ENCODE data around the gene DGKI.
"Not testable (repeated sequence)": the region's sequence is repeated elsewhere in the genome, so short reads cannot be mapped to it uniquely, and the experiment has no call there.

Gene DGKI

GRCh38 chr7:137734221-137734620, 112.6 kb downstream of the DGKI start:
- no peak for DNase-seq

- no peak for DNase-seq
Measured at GRCh38 chr7:137732168-137732567, 114.6 kb downstream of the DGKI start.

GRCh38 chr7:137731436-137731835, 115.3 kb downstream of the DGKI start:
- DNase-seq = no peak

- DNase-seq = no peak
Measured at GRCh38 chr7:137728426-137728825, 118.3 kb downstream of the DGKI start.

GRCh38 chr7:137727413-137727812, 119.4 kb downstream of the DGKI start:
- DNase-seq = no peak

GRCh38 chr7:137718355-137718754, 128.4 kb downstream of the DGKI start:
- DNase-seq = no peak

GRCh38 chr7:137717811-137718271, 128.9 kb downstream of the DGKI start:
- no peak for DNase-seq

GRCh38 chr7:137717045-137717444, 129.7 kb downstream of the DGKI start:
- no peak for DNase-seq

- DNase-seq = no peak
Measured at GRCh38 chr7:137716061-137716460, 130.7 kb downstream of the DGKI start.

GRCh38 chr7:137715533-137715932, 131.2 kb downstream of the DGKI start:
- no peak for DNase-seq

- no peak for DNase-seq
Measured at GRCh38 chr7:137715121-137715520, 131.7 kb downstream of the DGKI start.

- DNase-seq = not testable (repeated sequence)
Measured at GRCh38 chr7:137706330-137706729, 140.4 kb downstream of the DGKI start.

- no peak for DNase-seq
Measured at GRCh38 chr7:137704723-137705122, 142.1 kb downstream of the DGKI start.

- DNase-seq = no peak
Measured at GRCh38 chr7:137703291-137704010, 143.3 kb downstream of the DGKI start.

- no peak for DNase-seq
Measured at GRCh38 chr7:137696988-137697387, 149.8 kb downstream of the DGKI start.

GRCh38 chr7:137696376-137696775, 150.4 kb downstream of the DGKI start:
- no peak for DNase-seq

GRCh38 chr7:137695942-137696341, 150.8 kb downstream of the DGKI start:
- DNase-seq = no peak

- no peak for DNase-seq
Measured at GRCh38 chr7:137695494-137695893, 151.3 kb downstream of the DGKI start.

GRCh38 chr7:137694405-137694804, 152.4 kb downstream of the DGKI start:
- no peak for DNase-seq

- DNase-seq = no peak
Measured at GRCh38 chr7:137692399-137692798, 154.4 kb downstream of the DGKI start.

- DNase-seq = no peak
Measured at GRCh38 chr7:137691566-137691965, 155.2 kb downstream of the DGKI start.

GRCh38 chr7:137690635-137691034, 156.1 kb downstream of the DGKI start:
- no peak for DNase-seq

- DNase-seq = no peak
Measured at GRCh38 chr7:137689761-137690160, 157.0 kb downstream of the DGKI start.

- DNase-seq = no peak
Measured at GRCh38 chr7:137687556-137688265, 159.1 kb downstream of the DGKI start.
